Transverse colon (tissue), 4 donors: ENCODE measurements around the gene DCPS.

ENCODE experiments used
- CTCF ChIP-seq, 5 experiments: fragments of 200-600 bp in 3 of 5; fragments of 450-650 bp in 2 of 5; sonication (generic) in 3 of 5; IDR thresholded peaks; 1 replicate in 2 of 5; 2 replicates in 3 of 5; pipeline ENCODE4 v1.5.1; 2016 to 2017; ENCODE audit warnings: antibody characterized with exemption in 5 of 5, inconsistent platforms in 3 of 5, mild to moderate bottlenecking in 2 of 5, moderate library complexity in 1 of 5
- EP300 ChIP-seq: sonication (generic); formaldehyde crosslinking; IDR thresholded peaks from one replicate; pipeline ENCODE4 v1.6.1; 2017; ENCODE audit warnings: antibody characterized with exemption, low read depth
- POLR2A ChIP-seq: fragments of 450-650 bp; IDR thresholded peaks from one replicate; pipeline ENCODE4 v1.6.1; 2016; ENCODE audit warnings: antibody characterized with exemption, mild to moderate bottlenecking, moderate library complexity
- POLR2AphosphoS5 ChIP-seq, 3 donors: sonication (generic); formaldehyde crosslinking; IDR thresholded peaks; one replicate each; pipeline ENCODE4 v1.6.1; 2016; ENCODE audit warnings: antibody characterized with exemption in 3 of 3

- TF ChIP-seq CTCF (IDR thresholded peaks at IDR 0.05) (no peak), POLR2A (no peak), POLR2AphosphoS5 (IDR thresholded peaks at IDR 0.05) (no peak), EP300 (no peak)
These were observed 49.3 kb downstream of the DCPS start for GRCh38 chr11:126352934-126353801.
